Activated T-helper 1 cell treated with anti-CD3 and anti-CD28 coated beads, Interleukin-2, amount 50 U/mL, for 16 hours (primary cell): ENCODE measurements around the gene MPG.
"Not testable (repeated sequence)": the region's sequence is repeated elsewhere in the genome, so short reads cannot be mapped to it uniquely, and the experiment has no call there.

ENCODE experiments used
- DNase-seq, 2 donors: peaks; one replicate each; pipeline ENCODE4 v3.0.0-alpha.2; 2020; ENCODE audit warnings: low read depth in 1 of 2, low spot score in 1 of 2

The MPG gene

GRCh38 chr16:77807-78443 is at the start of gene MPG:
Gene MPG, plus strand, starts transcription at chr16:78225. Its CDS starts 85 bp downstream, at chr16:78310.
- peak; percentile 64 to 73 for DNase-seq

GRCh38 chr16:30627-31026 is 47.4 kb upstream of the MPG start:
- not testable (repeated sequence) for DNase-seq

- DNase-seq = not testable (repeated sequence)
These were observed 44.7 kb upstream of the MPG start for GRCh38 chr16:33154-33876.

GRCh38 chr16:33877-34647 is 44.0 kb upstream of the MPG start:
- DNase-seq = no peak

- no peak for DNase-seq
These were observed 43.4 kb upstream of the MPG start for GRCh38 chr16:34648-34987.

GRCh38 chr16:35011-35677 is 42.9 kb upstream of the MPG start:
- DNase-seq = no peak

GRCh38 chr16:35678-36305 is 42.2 kb upstream of the MPG start:
- no peak for DNase-seq

GRCh38 chr16:36336-36984 is 41.6 kb upstream of the MPG start:
- no peak for DNase-seq

- DNase-seq = no peak
These were observed 40.5 kb upstream of the MPG start for GRCh38 chr16:37511-37910.

GRCh38 chr16:38206-38605 is 39.8 kb upstream of the MPG start:
- DNase-seq = not testable (repeated sequence)

GRCh38 chr16:38941-39892 is 38.8 kb upstream of the MPG start:
- DNase-seq = peak; percentile 11 to 27

- DNase-seq = no peak
These were observed 36.5 kb upstream of the MPG start for GRCh38 chr16:41439-42068.

GRCh38 chr16:42069-42457 is 36.0 kb upstream of the MPG start:
- DNase-seq = no peak

GRCh38 chr16:42691-43090 is 35.3 kb upstream of the MPG start:
- no peak for DNase-seq

- no peak for DNase-seq
These were observed 34.7 kb upstream of the MPG start for GRCh38 chr16:43294-43693.

GRCh38 chr16:44655-45054 is 33.4 kb upstream of the MPG start:
- no peak for DNase-seq

- no peak for DNase-seq
These were observed 32.6 kb upstream of the MPG start for GRCh38 chr16:45454-45853.

GRCh38 chr16:46510-46909 is 31.5 kb upstream of the MPG start:
- not testable (repeated sequence) for DNase-seq

GRCh38 chr16:47234-47633 is 30.8 kb upstream of the MPG start:
- no peak for DNase-seq
